Smooth muscle cell of bladder (primary cell): Measurements from ENCODE around the gene ALS2. TPM values are rescaled to one million over a fixed set of nuclear protein-coding genes. Genes with fewer than 3 reads are reported as not detected.

Experiments
- total RNA-seq: library from RNA; depleted of rRNA; stranded (reverse); fragments of >200 nt; gene quantifications from 2 replicates; pipeline ENCODE4 v1.2.3, GENCODE V29; 2014

ALS2 gene
- 22.3 and 30.0 TPM in 2 replicates for total RNA-seq

GRCh38 chr2:201780674-201781493, at the start of gene ALS2:
Gene ALS2, minus strand, starts transcription at chr2:201780933. Its CDS starts 12,048 bp downstream, at chr2:201768885.

GRCh38 chr2:201806442-201807170, 25.9 kb upstream of the ALS2 start, which contains the start of gene CDK15:
Gene CDK15, plus strand, starts transcription at chr2:201806537. Its CDS starts 128 bp downstream, at chr2:201806665.

DNA sequence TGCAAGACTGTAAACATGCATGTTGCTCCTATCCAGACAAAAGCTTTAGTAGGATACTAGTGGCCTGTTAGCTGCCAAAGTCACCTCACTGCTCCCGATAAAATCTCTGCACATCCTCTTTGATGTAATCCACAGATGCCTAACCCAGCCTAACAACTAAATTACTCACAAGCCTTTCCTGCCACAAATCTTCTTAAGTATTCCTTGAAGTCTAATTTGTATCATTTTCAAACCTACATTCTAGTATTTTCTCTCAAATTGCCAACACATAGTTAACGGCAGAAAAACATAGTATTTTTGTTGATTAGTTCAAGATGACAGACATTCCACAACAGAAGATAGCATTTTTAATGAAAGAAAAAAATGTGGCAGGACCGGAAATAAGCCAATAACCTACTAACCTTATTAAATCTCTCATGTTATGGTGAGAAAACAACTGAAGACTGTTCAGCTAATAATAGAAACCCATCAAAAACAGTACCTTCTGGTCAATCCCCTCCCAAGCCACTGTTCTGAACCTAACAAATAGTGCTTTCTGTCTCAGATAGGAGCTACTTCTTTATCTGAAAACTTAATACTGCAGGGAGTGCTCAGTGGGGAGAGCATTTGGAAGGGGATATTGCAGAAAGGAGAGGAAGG, 82.0 kb downstream of the ALS2 start, which contains the start of gene MPP4:
Gene MPP4, minus strand, starts transcription at position 57 of the 639 bp plus-strand sequence. CDS start 4,690 bp downstream, outside the sequence.

Other genes with a start within 250 kb of the ALS2 start
- gene TMEM237, start 137.4 kb downstream of the ALS2 start, total RNA-seq = 26.0 and 27.7 TPM in 2 replicates
- 0.65 and 1.1 TPM in 2 replicates for gene MPP4, start 82.3 kb downstream of the ALS2 start, total RNA-seq
- gene CDK15, start 25.6 kb upstream of the ALS2 start, total RNA-seq = 6.6 and 8.5 TPM in 2 replicates